Pancreas (tissue), 10 donors: ENCODE measurements around the gene TCF7L2. TPM values are rescaled to one million over a fixed set of nuclear protein-coding genes. Genes with fewer than 3 reads are reported as not detected.

ENCODE experiments used
- ATAC-seq, 4 donors: fragments of 200-7000 bp; cut with Tn5 transposase; one replicate each; pipeline versions ENCODE4 v1.8.0 to v1.9.1; 2020; ENCODE audit warnings: mild to moderate bottlenecking in 4 of 4, moderate library complexity in 4 of 4
- DNase-seq, 6 donors: peaks; one replicate each; pipeline ENCODE4 v3.0.0-alpha.2; 2020
- FAIRE-seq: peaks from 2 replicates; lab custom pipeline; 2012; peaks lifted over from hg19 to GRCh38; lab: Jason Lieb, UNC
- H3K27ac ChIP-seq, 4 donors: fragments of 200-600 bp; sonication (generic); 1 replicate in 3 of 4; 2 replicates in 1 of 4; pipeline versions ENCODE4 v1.5.0 to v1.8.0; 2020
- H3K27me3 ChIP-seq, 4 donors: fragments of 200-600 bp; one replicate each; pipeline ENCODE4 v1.8.0; 2021
- H3K36me3 ChIP-seq, 3 donors: fragments of 200-600 bp; sonication (generic) in 1 of 3; one replicate each; pipeline versions ENCODE4 v1.5.0 to v1.8.0; 2020 to 2021
- H3K4me1 ChIP-seq, 3 donors: fragments of 200-600 bp; one replicate each; pipeline ENCODE4 v1.8.0; 2021
- H3K4me3 ChIP-seq, 4 donors: fragments of 200-600 bp; sonication (generic) in 2 of 4; one replicate each; pipeline versions ENCODE4 v1.5.0 to v1.8.0; 2020 to 2021
- H3K9me3 ChIP-seq, 4 donors: fragments of 200-600 bp; one replicate each; pipeline ENCODE4 v1.8.0; 2021
- WGBS, 2 donors: extraction: QIAGEN DNeasy Blood & Tissue Kit; methylation state at CpG; one replicate each; pipeline ENCODE4 v1.1.7; 2013; 5-methylcytosine and 5-hydroxymethylcytosine counted together
- intact Hi-C, 3 donors: fragments of 100-400 bp; cut with DNase I; formaldehyde crosslinking; loops; one replicate each; pipeline versions ENCODE4 v1.11.1 to v1.14.2; 2022
- polyA plus RNA-seq, 2 donors: library from polyadenylated mRNA; stranded (reverse); fragments of 200-250 nt; gene quantifications; one replicate each; pipeline ENCODE4 v1.2.3, GENCODE V29; 2013
- total RNA-seq, 6 donors: library from RNA; stranded (reverse); fragmentation: NEBNext Ultra II Directional in 4 of 6; extraction: Animal tissue kit (Norgen Biotek cat#: 25700) in 4 of 6; gene quantifications; one replicate each; pipeline versions ENCODE4 v1.2.1 to v1.2.4, GENCODE V29; 2021 to 2023
- TF ChIP-seq, protein P1 (sequence below), 4 donors: fragments of 200-600 bp; sonication (generic) in 3 of 4; IDR thresholded peaks; one replicate each; pipeline versions ENCODE4 v1.5.0 to v1.8.0; 2021; ENCODE audit warnings: antibody characterized with exemption in 4 of 4
- donor health status: healthy with polysubstance abuse.
- donor health status: DM: no; HTN: no; CAD: no; lungs with moderate emphysema.
- donor health status: DM: no; HTN: no; CAD: no.
- donor health status: control.
- donor health status: control.
- donor health status: Bipolar disorder and iron deficiency.
- donor health status: DM: yes; HTN: yes; CAD: no.
- donor health status: DM: no; HTN: no; CAD: no.
- donor health status: DM: no; HTN: no; CAD: no.
- donor health status: DM: yes; HTN: yes; CAD: no.

Gene TCF7L2
- total and polyA plus RNA-seq, 8 donors: 7.9 to 22.3 (median 11.6) TPM

DNA sequence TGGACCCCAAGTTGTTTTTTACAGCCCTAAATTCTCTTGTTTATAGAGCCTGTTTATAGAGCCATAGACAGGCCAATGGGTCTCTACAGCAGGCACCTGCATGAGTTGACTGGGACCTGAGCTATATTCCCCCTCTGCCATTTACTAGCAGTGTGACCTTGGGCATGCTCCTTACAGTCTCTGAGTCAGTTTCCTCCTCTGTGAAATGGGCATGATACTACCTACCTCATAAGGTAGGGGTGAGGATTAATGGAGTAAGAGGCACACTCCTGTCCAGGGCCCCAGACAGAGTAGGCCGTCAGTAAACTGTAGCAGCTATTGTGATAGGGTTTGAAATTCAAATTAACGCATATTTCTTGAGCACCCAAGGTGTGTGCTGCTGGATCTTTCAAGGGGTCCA lies 138.1 kb downstream of the TCF7L2 start:
- Histone ChIP-seq H3K36me3 (no peaks in the 10 kb centered on the region), H3K4me3 (no peak overlapping the region), H3K9me3 (no peaks in the 10 kb centered on the region), H3K27me3 (no peaks in the 10 kb centered on the region), H3K4me1 (peaks cover 30 to 41% (median 33%) of the 10 kb centered on the region in 3 donors), H3K27ac (no peak overlapping the region)
- no peak for ATAC-seq
- TF ChIP-seq, protein P1, sequence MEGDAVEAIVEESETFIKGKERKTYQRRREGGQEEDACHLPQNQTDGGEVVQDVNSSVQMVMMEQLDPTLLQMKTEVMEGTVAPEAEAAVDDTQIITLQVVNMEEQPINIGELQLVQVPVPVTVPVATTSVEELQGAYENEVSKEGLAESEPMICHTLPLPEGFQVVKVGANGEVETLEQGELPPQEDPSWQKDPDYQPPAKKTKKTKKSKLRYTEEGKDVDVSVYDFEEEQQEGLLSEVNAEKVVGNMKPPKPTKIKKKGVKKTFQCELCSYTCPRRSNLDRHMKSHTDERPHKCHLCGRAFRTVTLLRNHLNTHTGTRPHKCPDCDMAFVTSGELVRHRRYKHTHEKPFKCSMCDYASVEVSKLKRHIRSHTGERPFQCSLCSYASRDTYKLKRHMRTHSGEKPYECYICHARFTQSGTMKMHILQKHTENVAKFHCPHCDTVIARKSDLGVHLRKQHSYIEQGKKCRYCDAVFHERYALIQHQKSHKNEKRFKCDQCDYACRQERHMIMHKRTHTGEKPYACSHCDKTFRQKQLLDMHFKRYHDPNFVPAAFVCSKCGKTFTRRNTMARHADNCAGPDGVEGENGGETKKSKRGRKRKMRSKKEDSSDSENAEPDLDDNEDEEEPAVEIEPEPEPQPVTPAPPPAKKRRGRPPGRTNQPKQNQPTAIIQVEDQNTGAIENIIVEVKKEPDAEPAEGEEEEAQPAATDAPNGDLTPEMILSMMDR (IDR thresholded peaks at IDR 0.05): no peak
- no peak for FAIRE-seq
- DNase-seq: no peak
- intact Hi-C loops: no loop called here
- WGBS, 2 donors: 96 to 97% methylated on average over 2 of the region's 2 CpGs

DNA sequence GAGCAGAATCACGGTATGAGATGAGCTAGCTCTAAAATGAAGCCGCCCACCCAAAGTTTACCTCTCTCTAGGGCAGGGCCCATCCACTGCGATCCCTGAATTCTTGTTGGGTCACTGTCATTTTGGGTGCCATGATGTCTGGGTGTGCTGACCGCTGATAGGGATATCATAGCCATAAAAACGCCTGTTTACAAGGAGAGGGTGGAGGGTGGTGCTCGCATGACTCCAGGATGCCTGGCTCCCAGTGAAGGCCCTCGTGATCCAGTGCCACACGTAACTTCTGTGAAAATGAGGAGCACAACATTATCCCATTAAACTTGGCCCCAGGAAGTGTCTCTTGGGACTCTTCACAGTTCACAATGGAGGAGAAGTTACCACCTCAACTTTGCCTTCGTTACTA lies 139.5 kb downstream of the TCF7L2 start:
- TF ChIP-seq, protein P1 (IDR thresholded peaks at IDR 0.05): no peak
- no peak overlapping the region for H3K4me3 ChIP-seq
- DNase-seq (no peak), FAIRE-seq (no peak), ATAC-seq (no peak)
- H3K9me3 ChIP-seq: no peaks in the 10 kb centered on the region
- no peaks in the 10 kb centered on the region for H3K36me3 ChIP-seq
- H3K27me3 ChIP-seq: no peaks in the 10 kb centered on the region
- intact Hi-C loops: no loop called here
- H3K27ac ChIP-seq: no peak overlapping the region
- peaks cover 37 to 51% (median 42%) of the 10 kb centered on the region in 3 donors for H3K4me1 ChIP-seq
- 92 to 97% methylated on average over 9 of the region's 9 CpGs for WGBS, 2 donors

DNA sequence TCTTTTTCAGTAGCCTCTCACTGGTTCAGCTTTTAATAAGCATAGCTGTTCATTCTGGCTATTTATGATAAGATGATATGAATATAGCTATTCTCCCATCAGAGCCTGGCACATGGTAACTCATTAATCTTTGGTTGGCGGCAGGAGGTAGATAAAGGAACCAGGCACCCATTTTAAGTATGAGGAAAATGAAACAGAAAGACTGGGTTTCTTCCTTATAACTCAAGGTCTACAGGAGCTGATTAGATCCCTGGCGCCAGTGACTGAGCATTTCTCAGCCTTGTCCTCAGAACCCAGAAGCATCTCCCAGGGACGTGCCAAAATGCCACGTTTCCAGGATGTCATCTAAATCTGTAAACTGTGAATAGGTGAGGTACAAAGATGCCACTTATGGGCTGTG lies 141.9 kb downstream of the TCF7L2 start:
- WGBS, 2 donors: 37 to 44% methylated on average over 4 of the region's 4 CpGs
- TF ChIP-seq, protein P1 (IDR thresholded peaks at IDR 0.05): no peak
- Histone ChIP-seq H3K9me3 (no peaks in the 10 kb centered on the region), H3K27me3 (no peaks in the 10 kb centered on the region), H3K4me3 (no peak overlapping the region), H3K36me3 (no peaks in the 10 kb centered on the region), H3K27ac (peak overlapping the region in 2 of 4 donors; percentile 51 to 86), H3K4me1 (peaks cover 28 to 39% (median 34%) of the 10 kb centered on the region in 3 donors)
- ATAC-seq: peak; percentile 29 to 53 (median 36)
- intact Hi-C loops: no loop called here
- no peak for FAIRE-seq
- no peak for DNase-seq

DNA sequence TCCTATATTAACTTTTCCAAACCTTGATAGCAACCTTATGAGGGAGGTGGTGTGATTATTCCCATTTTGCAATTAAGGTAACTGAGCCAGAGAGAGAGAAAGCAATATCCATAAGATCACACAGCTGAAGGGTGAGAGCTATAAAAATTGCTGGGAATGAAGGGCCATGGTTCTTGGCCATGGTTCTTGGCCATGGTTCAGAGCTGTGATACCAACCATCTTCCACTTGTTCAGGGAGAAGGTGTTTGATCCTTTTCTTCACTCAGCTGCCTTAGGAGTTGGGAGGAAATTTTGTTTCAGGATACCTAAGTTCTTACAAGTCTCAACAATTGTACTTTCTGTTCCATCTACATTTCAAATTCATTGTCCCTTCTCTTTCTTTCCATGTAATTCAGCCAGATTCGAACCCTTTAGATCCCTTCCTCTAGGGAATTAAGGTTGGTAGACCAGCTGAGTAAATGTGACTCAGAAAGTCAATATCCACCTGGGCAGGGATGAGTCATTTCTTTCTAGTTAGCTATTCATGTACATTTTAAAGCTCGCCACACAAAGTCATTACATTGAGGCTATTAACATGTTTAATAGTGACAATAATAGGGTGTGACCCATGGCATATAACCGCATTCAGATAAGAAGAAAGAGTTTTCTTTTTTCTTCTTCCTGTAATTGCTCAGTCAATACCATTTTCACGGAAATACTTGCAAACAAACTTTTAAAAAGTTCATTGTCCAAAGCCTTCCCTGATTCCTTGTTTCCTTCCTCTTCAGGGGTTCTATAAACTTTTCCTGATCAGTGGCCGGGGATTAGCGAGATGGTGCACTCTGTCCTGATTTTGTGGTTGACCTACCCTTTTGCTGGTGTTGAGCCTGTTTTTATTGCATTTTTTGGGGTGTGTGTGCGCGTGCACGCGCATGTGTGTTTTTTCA lies 143.4 kb downstream of the TCF7L2 start:
- H3K4me1 ChIP-seq: peaks cover 24 to 31% (median 25%) of the 10 kb centered on the region in 3 donors
- ATAC-seq (peak; percentile 85 to 89 (median 88)), FAIRE-seq (peak; percentile 53)

More for the DNA sequence above, 143.4 kb downstream of the TCF7L2 start:
- H3K4me3 ChIP-seq: no peak overlapping the region
- no peaks in the 10 kb centered on the region for H3K27me3 ChIP-seq
- H3K36me3 ChIP-seq: no peaks in the 10 kb centered on the region
- peak in 1 of 6 donors; percentile 29 for DNase-seq
- 59 to 60% methylated on average over 10 of the region's 10 CpGs for WGBS, 2 donors
- intact Hi-C loops: no loop called here
- H3K27ac ChIP-seq: peak overlapping the region; percentile 51 to 86 (median 58)
- H3K9me3 ChIP-seq: no peaks in the 10 kb centered on the region
- TF ChIP-seq, protein P1 (IDR thresholded peaks at IDR 0.05): no peak
